Measurements from ENCODE around the gene SEPTIN11. TPM values are rescaled to one million over a fixed set of nuclear protein-coding genes. Genes with fewer than 3 reads are reported as not detected.

Gene SEPTIN11
- polyA plus RNA-seq, 1 donor from 2014 or later, result 61.3 TPM

- Histone ChIP-seq H3K79me2 (replicated peaks; ENCODE audit: insufficient read depth, low read length) (peaks cover 70% of the 10 kb centered on the region), H3K4me2 (ENCODE audit: low read length) (no peak overlapping the region), H2AFZ (ENCODE audit: low read depth, low read length) (no peak overlapping the region), H3K27ac (ENCODE audit: low read length) (no peak overlapping the region), H3K9me2 (ENCODE audit: insufficient read depth, low read length) (no peaks in the 10 kb centered on the region), H4K20me1 (ENCODE audit: insufficient read depth) (no peaks in the 10 kb centered on the region), H3K9me3 (ENCODE audit: low read length) (peaks cover 5% of the 10 kb centered on the region), H3K36me3 (ENCODE audit: insufficient read depth, low read length) (no peaks in the 10 kb centered on the region), H3K27me3 (ENCODE audit: insufficient read depth, low read depth, low read length) (no peaks in the 10 kb centered on the region), H3F3A (ENCODE audit: insufficient read depth, low read length, poor library complexity, severe bottlenecking) (no peaks in the 10 kb centered on the region), H3K4me3 (ENCODE audit: low read length) (no peak overlapping the region), H3K9ac (ENCODE audit: low read length) (no peak overlapping the region)
- TF ChIP-seq RAD21 (conservative IDR thresholded peaks at IDR 0.05), result no peak
- no peak for TF ChIP-seq EZH2 (IDR thresholded peaks at IDR 0.05; ENCODE audit: borderline replicate concordance, insufficient read depth, low read length, poor library complexity, severe bottlenecking)
- no peak for TF ChIP-seq MXI1 (conservative IDR thresholded peaks at IDR 0.05; ENCODE audit: poor library complexity, severe bottlenecking)
- no peak for TF ChIP-seq EP300 (conservative IDR thresholded peaks at IDR 0.05; ENCODE audit: poor library complexity, severe bottlenecking)
- TF ChIP-seq CTCF (IDR thresholded peaks at IDR 0.05; ENCODE audit: poor library complexity, severe bottlenecking), result no peak
- TF ChIP-seq REST (IDR thresholded peaks at IDR 0.05; ENCODE audit: borderline replicate concordance), result no peak
- no peak for TF ChIP-seq SMC3 (conservative IDR thresholded peaks at IDR 0.05; ENCODE audit: poor library complexity)
- no peak for TF ChIP-seq TAF1 (IDR thresholded peaks at IDR 0.05; ENCODE audit: low read depth)
- no peak for TF ChIP-seq POLR2AphosphoS5 (IDR thresholded peaks at IDR 0.05)
These were observed 40.9 kb downstream of the SEPTIN11 start for GRCh38 chr4:76990288-76991080.

- no peaks in the 10 kb centered on the region for H4K20me1 ChIP-seq (ENCODE audit: insufficient read depth)
- H3K9ac ChIP-seq (ENCODE audit: low read length), result no peak overlapping the region
- H3F3A ChIP-seq (ENCODE audit: insufficient read depth, low read length, poor library complexity, severe bottlenecking), result no peaks in the 10 kb centered on the region
- H3K79me2 ChIP-seq (replicated peaks; ENCODE audit: insufficient read depth, low read length), result peaks cover 66% of the 10 kb centered on the region
- TF ChIP-seq RAD21 (conservative IDR thresholded peaks at IDR 0.05) (no peak), CTCF (IDR thresholded peaks at IDR 0.05; ENCODE audit: poor library complexity, severe bottlenecking) (no peak), TAF1 (IDR thresholded peaks at IDR 0.05; ENCODE audit: low read depth) (no peak), POLR2AphosphoS5 (IDR thresholded peaks at IDR 0.05) (no peak), MXI1 (conservative IDR thresholded peaks at IDR 0.05; ENCODE audit: poor library complexity, severe bottlenecking) (no peak), EZH2 (IDR thresholded peaks at IDR 0.05; ENCODE audit: borderline replicate concordance, insufficient read depth, low read length, poor library complexity, severe bottlenecking) (no peak), SMC3 (conservative IDR thresholded peaks at IDR 0.05; ENCODE audit: poor library complexity) (no peak), REST (IDR thresholded peaks at IDR 0.05; ENCODE audit: borderline replicate concordance) (no peak), EP300 (conservative IDR thresholded peaks at IDR 0.05; ENCODE audit: poor library complexity, severe bottlenecking) (no peak)
- H2AFZ ChIP-seq (ENCODE audit: low read depth, low read length), result no peak overlapping the region
- peaks cover 5% of the 10 kb centered on the region for H3K9me3 ChIP-seq (ENCODE audit: low read length)
- H3K27ac ChIP-seq (ENCODE audit: low read length), result no peak overlapping the region
- no peaks in the 10 kb centered on the region for H3K27me3 ChIP-seq (ENCODE audit: insufficient read depth, low read depth, low read length)
- no peak overlapping the region for H3K4me3 ChIP-seq (ENCODE audit: low read length)
- H3K9me2 ChIP-seq (ENCODE audit: insufficient read depth, low read length), result no peaks in the 10 kb centered on the region
- H3K36me3 ChIP-seq (ENCODE audit: insufficient read depth, low read length), result no peaks in the 10 kb centered on the region
- H3K4me2 ChIP-seq (ENCODE audit: low read length), result no peak overlapping the region
These were observed 41.7 kb downstream of the SEPTIN11 start for GRCh38 chr4:76991161-76991660.
